ENCODE measurements around the gene TSEN2. TPM values are rescaled to one million over a fixed set of nuclear protein-coding genes. Genes with fewer than 3 reads are reported as not detected.

Gene TSEN2
- total RNA-seq, 1 experiment from 2014 or later, result 22.0 TPM

DNA sequence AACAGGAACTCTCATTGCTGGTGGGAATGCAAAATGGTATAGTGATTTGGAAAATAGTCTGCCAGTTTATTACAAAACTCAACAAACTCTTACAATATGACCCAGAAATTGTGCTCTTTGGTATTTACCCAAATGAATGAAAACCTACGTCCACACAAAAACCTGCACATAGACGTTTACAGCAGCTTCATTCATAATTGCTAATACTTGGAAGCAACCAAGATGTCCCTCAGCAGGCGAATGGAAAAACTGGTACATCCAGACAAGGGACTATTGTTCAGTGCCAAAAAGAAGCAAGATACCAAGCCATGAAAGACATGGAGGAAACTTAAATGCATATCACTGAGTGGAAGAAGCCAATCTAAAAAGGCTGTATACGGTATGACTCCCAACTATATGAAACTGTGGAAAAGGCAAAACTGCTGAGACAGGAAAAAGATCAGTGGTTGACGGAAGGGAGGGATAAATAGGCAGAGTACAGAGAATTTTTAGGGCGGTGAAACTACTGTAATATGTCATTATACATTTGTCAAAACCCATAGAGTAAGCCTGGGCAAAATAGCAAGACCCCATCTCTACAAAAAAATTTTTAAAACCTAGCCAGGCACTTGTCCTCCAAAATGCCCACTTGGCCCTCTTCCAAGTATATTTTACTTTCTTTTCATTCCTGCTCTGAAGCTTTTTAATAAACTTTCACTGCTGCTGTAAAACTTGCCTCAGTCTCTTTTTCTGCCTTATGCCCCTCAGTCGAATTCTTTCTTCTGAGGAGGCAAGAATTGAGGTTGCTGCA, 65.9 kb downstream of the TSEN2 start:
- Histone ChIP-seq H3K4ac (ENCODE audit: low read depth, low read length) (no peak overlapping the region), H3K23ac (ENCODE audit: insufficient read length, low read depth, low read length) (no peak overlapping the region), H3K18ac (ENCODE audit: insufficient read length, low read depth, low read length) (no peak overlapping the region), H3K9me3 (ENCODE audit: control insufficient read depth, low read depth, low read length) (no peaks in the 10 kb centered on the region), H3T11ph (ENCODE audit: low read length) (no peak overlapping the region), H2AK5ac (ENCODE audit: insufficient read length, low read length) (no peak overlapping the region), H4K91ac (ENCODE audit: insufficient read length, low read depth, low read length) (no peak overlapping the region), H4K5ac (ENCODE audit: insufficient read length, low read depth, low read length) (no peak overlapping the region), H3K14ac (ENCODE audit: insufficient read depth, low read length) (no peak overlapping the region), H2AFZ (ENCODE audit: low read length) (no peak overlapping the region), H2BK5ac (ENCODE audit: insufficient read length, low read length) (no peak overlapping the region), H2BK12ac (ENCODE audit: insufficient read length, low read depth, low read length) (no peak overlapping the region), H3K4me2 (ENCODE audit: insufficient read depth, insufficient read length, low read length) (no peak overlapping the region), H3K27me3 (ENCODE audit: insufficient read depth, low read length) (no peaks in the 10 kb centered on the region), H2BK15ac (ENCODE audit: low read depth, low read length) (no peak overlapping the region), H3K23me2 (ENCODE audit: insufficient read length, low read depth, low read length, poor library complexity, severe bottlenecking) (peaks cover 6% of the 10 kb centered on the region), H4K20me1 (ENCODE audit: control insufficient read depth, insufficient read depth, insufficient read length) (no peaks in the 10 kb centered on the region), H3K4me1 (ENCODE audit: insufficient read depth, low read length) (no peaks in the 10 kb centered on the region), H3K9ac (ENCODE audit: extremely low read depth, insufficient read length, low read length) (no peak overlapping the region), H3K79me1 (ENCODE audit: insufficient read depth, low read depth, low read length, poor library complexity, severe bottlenecking) (no peaks in the 10 kb centered on the region), H4K8ac (replicated peaks; ENCODE audit: insufficient read length, low read depth, low read length) (no peak overlapping the region), H3K27ac (ENCODE audit: insufficient read length, low read depth, low read length) (no peak overlapping the region), H2BK120ac (ENCODE audit: low read depth, low read length, poor library complexity, severe bottlenecking) (no peak overlapping the region), H2BK20ac (ENCODE audit: low read depth, low read length, poor library complexity, severe bottlenecking) (no peak overlapping the region), H3K56ac (ENCODE audit: insufficient read length, low read depth, low read length) (no peak overlapping the region), H3K79me2 (ENCODE audit: insufficient read depth, low read length) (no peaks in the 10 kb centered on the region)
- Mint-ChIP-seq H3K4me3 (no peak overlapping the region), H3K27me3 (ENCODE audit: low read depth) (peaks cover 13% of the 10 kb centered on the region), H3K27ac (no peak overlapping the region), H3K4me1 (peaks cover 8 to 9% of the 10 kb centered on the region in 2 experiments), H3K36me3 (ENCODE audit: insufficient read depth in 1 of 3, low read depth in 3 of 3) (no peaks in the 10 kb centered on the region), H3K9me3 (no peaks in the 10 kb centered on the region)
- no peak for DNase-seq
- TF ChIP-seq, protein P1, sequence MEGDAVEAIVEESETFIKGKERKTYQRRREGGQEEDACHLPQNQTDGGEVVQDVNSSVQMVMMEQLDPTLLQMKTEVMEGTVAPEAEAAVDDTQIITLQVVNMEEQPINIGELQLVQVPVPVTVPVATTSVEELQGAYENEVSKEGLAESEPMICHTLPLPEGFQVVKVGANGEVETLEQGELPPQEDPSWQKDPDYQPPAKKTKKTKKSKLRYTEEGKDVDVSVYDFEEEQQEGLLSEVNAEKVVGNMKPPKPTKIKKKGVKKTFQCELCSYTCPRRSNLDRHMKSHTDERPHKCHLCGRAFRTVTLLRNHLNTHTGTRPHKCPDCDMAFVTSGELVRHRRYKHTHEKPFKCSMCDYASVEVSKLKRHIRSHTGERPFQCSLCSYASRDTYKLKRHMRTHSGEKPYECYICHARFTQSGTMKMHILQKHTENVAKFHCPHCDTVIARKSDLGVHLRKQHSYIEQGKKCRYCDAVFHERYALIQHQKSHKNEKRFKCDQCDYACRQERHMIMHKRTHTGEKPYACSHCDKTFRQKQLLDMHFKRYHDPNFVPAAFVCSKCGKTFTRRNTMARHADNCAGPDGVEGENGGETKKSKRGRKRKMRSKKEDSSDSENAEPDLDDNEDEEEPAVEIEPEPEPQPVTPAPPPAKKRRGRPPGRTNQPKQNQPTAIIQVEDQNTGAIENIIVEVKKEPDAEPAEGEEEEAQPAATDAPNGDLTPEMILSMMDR (conservative IDR thresholded peaks at IDR 0.05), result no peak
- WGBS (ENCODE audit: extremely low coverage, insufficient read length, low lambda C conversion rate), result no CpG with 5 or more reads among the region's 7 CpGs

Measured in H9 (cell line).